Kidney (tissue), 14 donors: Measurements from ENCODE around the gene PRRC2B. TPM values are rescaled to one million over a fixed set of nuclear protein-coding genes. Genes with fewer than 3 reads are reported as not detected.

Experiments
- DNase-seq, 5 donors: peaks; one replicate each; pipeline ENCODE4 v3.0.0-alpha.2; 2013 to 2020
- FAIRE-seq: peaks from 2 replicates; lab custom pipeline; 2012; peaks lifted over from hg19 to GRCh38; lab: Jason Lieb, UNC
- H3K27ac ChIP-seq, 2 donors: one replicate each; pipeline ENCODE4 v1.7.0; 2013; ENCODE audit warnings: low read depth in 2 of 2, low read length in 2 of 2, inconsistent platforms in 1 of 2
- H3K27me3 ChIP-seq: one replicate; pipeline ENCODE4 v1.7.1; 2013; ENCODE audit warnings: low read length, inconsistent platforms; ENCODE audit not compliant: control insufficient read depth, insufficient read depth
- H3K36me3 ChIP-seq, 3 donors: one replicate each; pipeline versions ENCODE4 v1.7.0 to v1.7.1; 2013; ENCODE audit warnings: low read length in 3 of 3, control low read depth in 1 of 3, inconsistent platforms in 1 of 3; ENCODE audit not compliant: insufficient read depth in 3 of 3, control insufficient read depth in 2 of 3
- H3K4me1 ChIP-seq, 3 donors: one replicate each; pipeline versions ENCODE4 v1.7.0 to v1.7.1; 2013; ENCODE audit warnings: low read length in 3 of 3, inconsistent platforms in 1 of 3, low read depth in 1 of 3; ENCODE audit not compliant: control insufficient read depth in 2 of 3, insufficient read depth in 2 of 3
- H3K4me3 ChIP-seq, 3 donors: one replicate each; pipeline versions ENCODE4 v1.7.0 to v1.8.1; 2013; ENCODE audit warnings: low read length in 3 of 3, control low read depth in 1 of 3, inconsistent platforms in 1 of 3
- H3K9ac ChIP-seq, 3 donors: one replicate each; pipeline versions ENCODE4 v1.7.0 to v1.7.1; 2013; ENCODE audit warnings: low read length in 3 of 3, control low read depth in 1 of 3, inconsistent platforms in 1 of 3
- H3K9me3 ChIP-seq, 3 donors: one replicate each; pipeline versions ENCODE4 v1.7.0 to v1.7.1; 2013; ENCODE audit warnings: low read length in 3 of 3, control low read depth in 1 of 3, inconsistent platforms in 1 of 3; ENCODE audit not compliant: control insufficient read depth in 2 of 3, insufficient read depth in 1 of 3
- intact Hi-C: fragments of 100-400 bp; cut with DNase I; formaldehyde crosslinking; loops from one replicate; pipeline ENCODE4 v1.11.1; 2022
- polyA plus RNA-seq: library from polyadenylated mRNA; stranded (reverse); fragments of 350-450 nt; fragmentation: Illumina TruSeq; extraction: RNeasy Lipid Tissue Mini Kit (QIAGEN cat#74804); gene quantifications from one replicate; pipeline ENCODE4 v1.2.3, GENCODE V29; 2014; ENCODE audit warnings: low read depth, low replicate concordance; ENCODE audit not compliant: insufficient read depth
- total RNA-seq: library from RNA; stranded (reverse); fragmentation: NEBNext Ultra II Directional; extraction: Animal tissue kit (Norgen Biotek cat#: 25700); gene quantifications from one replicate; pipeline ENCODE4 v1.2.1, GENCODE V29; 2021
- TF ChIP-seq, protein P1 (sequence below): IDR thresholded peaks from 3 replicates; pipeline ENCODE4 v1.5.1; 2012; ENCODE audit warnings: mild to moderate bottlenecking, moderate library complexity, borderline replicate concordance; ENCODE audit not compliant: insufficient read depth; ENCODE audit errors: extremely low read depth
- donor health status: control.
- donor health status: control.
- donor health status: control.
- donor health status: control.
- donor health status: control.
- donor health status: DM: yes; HTN: yes; CAD: no.
- donor health status: Normal renal cell carcinoma (clear cell type).

The PRRC2B gene
- total and polyA plus RNA-seq, 2 donors from 2014 or later, result 37.4 to 227 TPM

DNA sequence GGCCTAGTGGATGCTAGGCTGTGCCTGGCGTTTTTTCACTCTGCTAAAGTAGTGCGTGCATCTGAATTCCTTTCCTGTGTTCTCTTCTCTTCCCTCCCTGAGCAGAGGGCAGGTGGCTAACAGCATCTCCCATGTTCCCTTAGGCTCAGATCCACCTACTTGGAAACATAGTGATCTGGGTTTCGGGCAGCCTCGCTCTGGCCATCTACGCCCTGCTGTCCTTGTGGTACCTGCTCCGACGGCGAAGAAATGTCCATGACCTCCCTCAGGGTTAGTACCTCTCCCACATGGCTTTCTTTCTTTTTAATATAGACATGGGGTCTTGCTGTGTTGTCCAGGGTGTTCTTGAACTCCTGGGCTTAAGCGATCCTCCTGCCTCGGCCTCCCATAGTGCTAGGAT, 127.3 kb downstream of the PRRC2B start:
- Histone ChIP-seq H3K4me1 (peaks cover 0 to 4% (median 0%) of the 10 kb centered on the region in 3 donors), H3K9ac (no peak overlapping the region), H3K4me3 (no peak overlapping the region), H3K27me3 (no peaks in the 10 kb centered on the region), H3K36me3 (peaks cover 2 to 63% (median 35%) of the 10 kb centered on the region in 3 donors), H3K9me3 (no peaks in the 10 kb centered on the region), H3K27ac (no peak overlapping the region)
- FAIRE-seq (no peak), DNase-seq (no peak)
- TF ChIP-seq, protein P1, sequence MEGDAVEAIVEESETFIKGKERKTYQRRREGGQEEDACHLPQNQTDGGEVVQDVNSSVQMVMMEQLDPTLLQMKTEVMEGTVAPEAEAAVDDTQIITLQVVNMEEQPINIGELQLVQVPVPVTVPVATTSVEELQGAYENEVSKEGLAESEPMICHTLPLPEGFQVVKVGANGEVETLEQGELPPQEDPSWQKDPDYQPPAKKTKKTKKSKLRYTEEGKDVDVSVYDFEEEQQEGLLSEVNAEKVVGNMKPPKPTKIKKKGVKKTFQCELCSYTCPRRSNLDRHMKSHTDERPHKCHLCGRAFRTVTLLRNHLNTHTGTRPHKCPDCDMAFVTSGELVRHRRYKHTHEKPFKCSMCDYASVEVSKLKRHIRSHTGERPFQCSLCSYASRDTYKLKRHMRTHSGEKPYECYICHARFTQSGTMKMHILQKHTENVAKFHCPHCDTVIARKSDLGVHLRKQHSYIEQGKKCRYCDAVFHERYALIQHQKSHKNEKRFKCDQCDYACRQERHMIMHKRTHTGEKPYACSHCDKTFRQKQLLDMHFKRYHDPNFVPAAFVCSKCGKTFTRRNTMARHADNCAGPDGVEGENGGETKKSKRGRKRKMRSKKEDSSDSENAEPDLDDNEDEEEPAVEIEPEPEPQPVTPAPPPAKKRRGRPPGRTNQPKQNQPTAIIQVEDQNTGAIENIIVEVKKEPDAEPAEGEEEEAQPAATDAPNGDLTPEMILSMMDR, result no peak
- intact Hi-C loops, result no loop called here

DNA sequence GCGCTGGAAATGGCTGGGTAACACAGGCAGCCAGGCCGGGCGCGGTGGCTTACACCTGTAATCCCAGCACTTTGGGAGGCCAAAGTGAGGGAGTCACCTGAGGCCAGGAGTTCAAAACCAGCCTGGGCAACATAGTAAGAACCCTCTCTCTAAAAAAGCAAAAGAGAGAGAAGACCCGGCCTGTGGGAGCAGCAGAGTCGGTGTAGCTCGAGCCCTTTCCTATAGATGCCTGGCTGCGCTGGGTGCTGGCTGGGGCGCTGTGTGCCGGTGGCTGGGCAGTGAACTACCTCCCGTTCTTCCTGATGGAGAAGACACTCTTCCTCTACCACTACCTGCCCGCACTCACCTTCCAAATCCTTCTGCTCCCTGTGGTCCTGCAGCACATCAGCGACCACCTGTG, 127.9 kb downstream of the PRRC2B start:
- no peaks in the 10 kb centered on the region for H3K27me3 ChIP-seq
- FAIRE-seq (no peak), DNase-seq (no peak)

DNA sequence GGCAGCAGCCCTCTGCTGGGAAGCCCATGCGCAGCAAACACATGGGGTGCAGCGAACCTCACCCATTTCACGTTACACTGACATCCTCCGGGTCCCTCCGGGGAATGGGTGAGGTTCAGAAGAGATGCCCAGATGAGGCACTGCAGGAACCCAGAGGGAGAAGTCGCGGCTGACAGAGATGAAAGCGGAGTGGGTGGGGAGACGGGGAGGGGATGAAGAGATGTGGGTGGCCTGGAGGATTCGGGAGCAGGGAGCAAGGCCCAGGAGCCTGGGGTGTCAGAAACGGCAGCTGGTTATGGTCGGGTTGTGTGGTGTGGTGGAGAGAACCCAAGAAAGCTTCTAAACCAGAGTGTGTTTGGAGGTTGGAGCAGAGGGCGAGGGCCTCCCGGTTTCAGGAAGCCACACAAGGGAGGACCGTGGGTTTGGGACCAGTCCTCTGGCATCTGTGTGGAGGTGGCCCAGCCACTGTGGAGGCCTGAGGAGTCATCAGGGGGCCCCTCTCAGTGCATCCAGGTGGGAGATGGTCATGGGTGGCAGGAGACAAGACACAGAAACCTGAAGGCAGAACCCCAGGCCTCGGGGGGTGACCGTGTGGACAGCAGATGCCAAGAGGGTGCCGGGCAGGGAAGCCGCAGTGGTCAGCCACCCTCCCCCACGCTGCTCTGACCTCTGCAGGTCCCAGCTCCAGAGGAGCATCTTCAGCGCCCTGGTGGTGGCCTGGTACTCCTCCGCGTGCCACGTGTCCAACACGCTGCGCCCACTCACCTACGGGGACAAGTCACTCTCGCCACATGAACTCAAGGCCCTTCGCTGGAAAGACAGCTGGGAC, 128.6 kb downstream of the PRRC2B start:
- DNase-seq (no peak), FAIRE-seq (no peak)
- no peaks in the 10 kb centered on the region for H3K27me3 ChIP-seq
- H3K27ac ChIP-seq, result no peak overlapping the region
- no peak overlapping the region for H3K9ac ChIP-seq
- TF ChIP-seq, protein P1, result no peak
- H3K4me1 ChIP-seq, result peaks cover 0 to 4% (median 0%) of the 10 kb centered on the region in 3 donors
- intact Hi-C loops, result no loop called here
- H3K9me3 ChIP-seq, result no peaks in the 10 kb centered on the region
- H3K36me3 ChIP-seq, result peaks cover 2 to 55% (median 37%) of the 10 kb centered on the region in 3 donors
- H3K4me3 ChIP-seq, result no peak overlapping the region

More for the DNA sequence above, 127.9 kb downstream of the PRRC2B start:
- TF ChIP-seq, protein P1, result no peak
- H3K4me1 ChIP-seq, result peaks cover 0 to 4% (median 0%) of the 10 kb centered on the region in 3 donors
- H3K36me3 ChIP-seq, result peaks cover 2 to 58% (median 37%) of the 10 kb centered on the region in 3 donors
- H3K9ac ChIP-seq, result no peak overlapping the region
- no peaks in the 10 kb centered on the region for H3K9me3 ChIP-seq
- no peak overlapping the region for H3K27ac ChIP-seq
- intact Hi-C loops, result no loop called here
- no peak overlapping the region for H3K4me3 ChIP-seq
